Uterus (tissue), 4 donors: ENCODE measurements around the gene DDIT3. TPM values are rescaled to one million over a fixed set of nuclear protein-coding genes. Genes with fewer than 3 reads are reported as not detected.
"Not testable (repeated sequence)": the region's sequence is repeated elsewhere in the genome, so short reads cannot be mapped to it uniquely, and the experiment has no call there.

Experiments used
- DNase-seq, 2 donors: peaks; one replicate each; pipeline ENCODE4 v3.0.0-alpha.2; 2019 to 2020
- H3K27ac ChIP-seq, 2 donors: fragments of 200-600 bp; sonication (generic); 1 replicate in 1 of 2; 2 replicates in 1 of 2; pipeline ENCODE4 v1.5.1; 2016 to 2018
- H3K27me3 ChIP-seq, 2 donors: fragments of 200-600 bp; sonication (generic); one replicate each; pipeline ENCODE4 v1.5.1; 2018 to 2019; ENCODE audit warnings: control low read depth in 1 of 2
- H3K36me3 ChIP-seq, 2 donors: fragments of 200-600 bp; sonication (generic); one replicate each; pipeline ENCODE4 v1.5.1; 2019; ENCODE audit warnings: control low read depth in 1 of 2
- H3K4me1 ChIP-seq, 2 donors: fragments of 200-600 bp; sonication (generic); one replicate each; pipeline ENCODE4 v1.5.1; 2018 to 2019; ENCODE audit warnings: control low read depth in 1 of 2
- H3K4me3 ChIP-seq, 2 donors: fragments of 200-600 bp; sonication (generic); 1 replicate in 1 of 2; 2 replicates in 1 of 2; pipeline ENCODE4 v1.5.1; 2018 to 2019; ENCODE audit warnings: mild to moderate bottlenecking in 1 of 2
- H3K9me3 ChIP-seq, 2 donors: fragments of 200-600 bp; sonication (generic); one replicate each; pipeline ENCODE4 v1.5.1; 2019; ENCODE audit warnings: control low read depth in 1 of 2
- POLR2A ChIP-seq, 2 donors: fragments of 450-650 bp; IDR thresholded peaks; one replicate each; pipeline ENCODE4 v1.6.1; 2016; ENCODE audit warnings: antibody characterized with exemption in 2 of 2, mild to moderate bottlenecking in 1 of 2, moderate library complexity in 1 of 2
- intact Hi-C: fragments of 100-400 bp; cut with DNase I; formaldehyde crosslinking; loops from one replicate; pipeline ENCODE4 v1.15.1; 2023; ENCODE audit warnings: low total_unique reads
- total RNA-seq, 4 donors: library from RNA; depleted of rRNA in 3 of 4; stranded (reverse); fragments of >200 nt in 3 of 4; gene quantifications; one replicate each; pipeline versions ENCODE4 v1.1.0 to v1.2.4, GENCODE V29; 2014 to 2023
- TF ChIP-seq, protein P1 (sequence below), 4 experiments: fragments of 200-600 bp in 2 of 4; fragments of 450-650 bp in 2 of 4; sonication (generic) in 2 of 4; IDR thresholded peaks; one replicate each; pipeline ENCODE4 v1.5.1; 2016 to 2019; ENCODE audit warnings: antibody characterized with exemption in 4 of 4, mild to moderate bottlenecking in 2 of 4, moderate library complexity in 1 of 4
- donor health status: DM: yes; HTN: yes; CAD: no.

Gene DDIT3
- total RNA-seq, 4 donors from 2014 or later = 2.3 to 28.2 (median 9.8) TPM

- TF ChIP-seq, protein P1, sequence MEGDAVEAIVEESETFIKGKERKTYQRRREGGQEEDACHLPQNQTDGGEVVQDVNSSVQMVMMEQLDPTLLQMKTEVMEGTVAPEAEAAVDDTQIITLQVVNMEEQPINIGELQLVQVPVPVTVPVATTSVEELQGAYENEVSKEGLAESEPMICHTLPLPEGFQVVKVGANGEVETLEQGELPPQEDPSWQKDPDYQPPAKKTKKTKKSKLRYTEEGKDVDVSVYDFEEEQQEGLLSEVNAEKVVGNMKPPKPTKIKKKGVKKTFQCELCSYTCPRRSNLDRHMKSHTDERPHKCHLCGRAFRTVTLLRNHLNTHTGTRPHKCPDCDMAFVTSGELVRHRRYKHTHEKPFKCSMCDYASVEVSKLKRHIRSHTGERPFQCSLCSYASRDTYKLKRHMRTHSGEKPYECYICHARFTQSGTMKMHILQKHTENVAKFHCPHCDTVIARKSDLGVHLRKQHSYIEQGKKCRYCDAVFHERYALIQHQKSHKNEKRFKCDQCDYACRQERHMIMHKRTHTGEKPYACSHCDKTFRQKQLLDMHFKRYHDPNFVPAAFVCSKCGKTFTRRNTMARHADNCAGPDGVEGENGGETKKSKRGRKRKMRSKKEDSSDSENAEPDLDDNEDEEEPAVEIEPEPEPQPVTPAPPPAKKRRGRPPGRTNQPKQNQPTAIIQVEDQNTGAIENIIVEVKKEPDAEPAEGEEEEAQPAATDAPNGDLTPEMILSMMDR (IDR thresholded peaks at IDR 0.05) = no peak
- no peak for TF ChIP-seq POLR2A (IDR thresholded peaks at IDR 0.05)
- Histone ChIP-seq H3K27me3 (no peaks in the 10 kb centered on the region), H3K4me3 (no peak overlapping the region), H3K9me3 (no peaks in the 10 kb centered on the region), H3K4me1 (no peaks in the 10 kb centered on the region), H3K36me3 (no peaks in the 10 kb centered on the region), H3K27ac (no peak overlapping the region)
- intact Hi-C loops = no loop called here
- DNase-seq = no peak
These were observed 7.6 kb downstream of the DDIT3 start for GRCh38 chr12:57512665-57513064.

- intact Hi-C loops = no loop called here
- no peak for DNase-seq
- Histone ChIP-seq H3K4me1 (no peaks in the 10 kb centered on the region), H3K36me3 (no peaks in the 10 kb centered on the region), H3K9me3 (no peaks in the 10 kb centered on the region), H3K27me3 (no peaks in the 10 kb centered on the region), H3K27ac (no peak overlapping the region), H3K4me3 (no peak overlapping the region)
- no peak for TF ChIP-seq POLR2A (IDR thresholded peaks at IDR 0.05)
- TF ChIP-seq, protein P1 (IDR thresholded peaks at IDR 0.05) = no peak
These were observed 8.6 kb downstream of the DDIT3 start for GRCh38 chr12:57511588-57512325.

DNA sequence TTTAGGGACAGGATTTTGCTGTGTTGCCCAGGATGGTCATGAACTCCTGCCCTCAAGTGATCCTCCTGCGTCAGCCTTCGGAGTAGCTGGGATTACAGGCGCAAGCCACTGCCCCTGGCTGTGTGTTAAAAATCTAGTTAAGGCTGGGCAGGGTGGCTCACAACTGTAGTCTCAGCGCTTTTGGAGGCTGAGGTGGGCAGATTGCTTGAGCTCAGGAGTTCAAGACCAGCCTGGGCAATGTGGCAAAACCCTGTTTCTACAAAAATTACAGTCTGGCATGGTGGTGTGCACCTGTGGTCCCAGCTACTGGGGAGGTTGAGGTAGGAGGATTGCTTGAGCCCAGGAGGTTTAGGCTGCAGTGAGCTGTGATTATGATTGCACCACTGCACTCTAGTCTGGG lies 9.2 kb downstream of the DDIT3 start:
- TF ChIP-seq, protein P1 (IDR thresholded peaks at IDR 0.05) = no peak
- TF ChIP-seq POLR2A (IDR thresholded peaks at IDR 0.05) = no peak
- H3K4me3 ChIP-seq = no peak overlapping the region
- H3K27ac ChIP-seq = no peak overlapping the region
- intact Hi-C loops = no loop called here
- no peaks in the 10 kb centered on the region for H3K4me1 ChIP-seq
- no peaks in the 10 kb centered on the region for H3K36me3 ChIP-seq
- no peak for DNase-seq
- H3K9me3 ChIP-seq = no peaks in the 10 kb centered on the region
- H3K27me3 ChIP-seq = no peaks in the 10 kb centered on the region

DNA sequence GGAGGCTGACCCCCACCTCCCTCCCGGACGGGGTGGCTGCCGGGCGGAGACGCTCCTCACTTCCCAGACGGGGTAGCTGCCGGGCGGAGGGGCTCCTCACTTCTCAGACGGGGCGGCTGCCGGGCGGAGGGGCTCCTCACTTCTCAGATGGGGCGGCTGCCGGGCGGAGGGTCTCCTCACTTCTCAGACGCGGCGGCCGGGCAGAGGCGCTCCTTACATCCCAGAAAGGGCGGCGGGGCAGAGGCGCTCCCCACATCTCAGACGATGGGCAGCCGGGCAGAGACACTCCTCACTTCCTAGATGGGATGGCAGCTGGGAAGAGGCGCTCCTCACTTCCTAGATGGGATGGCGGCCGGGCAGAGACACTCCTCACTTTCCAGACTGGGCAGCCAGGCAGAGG lies 12.5 kb downstream of the DDIT3 start:
- H3K36me3 ChIP-seq, DNase-seq, H3K27me3 ChIP-seq, H3K4me3 ChIP-seq, intact Hi-C loops, H3K4me1 ChIP-seq, H3K9me3 ChIP-seq, H3K27ac ChIP-seq: not testable (repeated sequence)

DNA sequence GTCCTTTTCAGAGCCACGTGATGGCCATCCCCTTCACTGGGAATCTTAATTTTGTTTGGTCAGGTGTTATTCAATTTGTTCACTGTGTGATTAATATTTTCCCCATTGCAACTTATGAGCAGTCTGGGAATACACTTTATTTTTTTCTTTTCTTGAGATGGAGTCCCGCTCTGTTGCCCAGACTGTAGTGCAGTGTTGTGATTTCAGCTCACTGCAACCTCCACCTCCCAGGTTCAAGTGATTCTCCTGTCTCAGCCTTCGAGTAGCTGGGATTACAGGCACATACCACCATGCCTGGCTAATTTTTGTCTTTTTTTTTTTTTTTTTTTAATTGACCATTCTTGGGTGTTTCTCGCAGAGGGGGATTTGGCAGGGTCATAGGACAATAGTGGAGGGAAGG lies 13.8 kb downstream of the DDIT3 start:
- H3K27ac ChIP-seq, H3K9me3 ChIP-seq, H3K36me3 ChIP-seq, H3K4me1 ChIP-seq, DNase-seq, H3K27me3 ChIP-seq, intact Hi-C loops, H3K4me3 ChIP-seq: not testable (repeated sequence)

DNA sequence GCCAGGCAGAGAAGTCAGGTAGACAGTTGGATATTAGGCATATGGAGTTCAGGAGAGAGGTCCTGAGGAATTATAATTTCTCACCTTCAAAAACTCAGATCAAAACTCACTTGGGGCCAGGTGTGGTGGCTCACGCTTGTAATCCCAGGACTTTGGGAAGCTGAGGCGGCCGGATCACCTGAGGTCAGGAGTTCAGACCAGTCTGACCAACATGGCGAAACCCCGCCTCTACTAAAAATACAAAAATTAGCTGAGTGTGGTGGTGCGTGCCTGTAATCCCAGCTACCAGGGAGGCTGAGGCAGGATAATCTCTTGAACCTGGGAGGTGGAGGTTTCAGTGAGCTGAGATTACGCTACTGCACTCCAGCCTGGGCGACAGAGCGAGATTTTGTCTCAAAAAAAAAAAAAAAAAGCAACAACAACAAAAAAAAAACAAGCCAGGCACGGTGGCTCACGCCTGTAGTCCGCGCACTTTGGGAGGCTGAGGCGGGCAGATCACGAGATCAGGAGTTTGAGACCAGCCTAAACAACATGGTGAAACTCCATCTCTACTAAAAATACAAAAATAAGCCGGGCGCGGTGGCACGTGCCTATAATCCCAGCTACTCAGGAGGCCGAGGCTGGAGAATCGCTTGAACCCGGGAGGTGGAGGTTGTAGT lies 17.9 kb downstream of the DDIT3 start:
- DNase-seq, H3K27ac ChIP-seq, H3K36me3 ChIP-seq: not testable (repeated sequence)

More for the DNA sequence above, 17.9 kb downstream of the DDIT3 start:
- H3K4me3 ChIP-seq, H3K9me3 ChIP-seq, H3K4me1 ChIP-seq, intact Hi-C loops, H3K27me3 ChIP-seq: not testable (repeated sequence)
